HepG2 (cell line): Measurements from ENCODE around the gene SORBS2. TPM values are rescaled to one million over a fixed set of nuclear protein-coding genes. Genes with fewer than 3 reads are reported as not detected.

Source experiments
- ATAC-seq: fragments of 200-7000 bp; cut with Tn5 transposase; 3 replicates; pipeline ENCODE4 v1.9.1; 2020; ENCODE audit warnings: mild to moderate bottlenecking, moderate library complexity
- BruUV-seq: library from RNA; stranded (reverse); fragments of 400-500 nt; replicated peaks from 2 replicates; lab custom pipeline; 2021; lab: Mats Ljungman, UMichigan
- CTCF ChIA-PET: fragments of 300-600 bp; formaldehyde crosslinking; extraction: SDS; loops from one replicate; lab custom pipeline; 2021; ENCODE audit warnings: low total read pairs, inconsistent platforms, low intra/inter-chr PET ratio; lab: Yijun Ruan, JAX
- POLR2A ChIA-PET: fragments of 350-600 bp; sonication (Branson Sonifier 250); formaldehyde crosslinking; loops from one replicate; lab custom pipeline; 2020; ENCODE audit warnings: antibody characterized with exemption, inconsistent platforms; lab: Yijun Ruan, JAX
- DNase-seq: peaks from one replicate; pipeline ENCODE4 v3.0.0-alpha.2; 2015; ENCODE audit warnings: low spot score
- FAIRE-seq: peaks from 3 replicates; lab custom pipeline; 2011; peaks lifted over from hg19 to GRCh38; lab: Jason Lieb, UNC
- H2AFZ ChIP-seq: one replicate; pipeline ENCODE4 v1.6.1; 2011; ENCODE audit warnings: low read length, inconsistent platforms
- H3K27ac ChIP-seq: fragments of 300-600 bp; 3 replicates; pipeline ENCODE4 v1.8.0; 2011; ENCODE audit warnings: mixed run types, mild to moderate bottlenecking, mixed read lengths, low read length, inconsistent platforms; ENCODE audit not compliant: insufficient read depth; ENCODE audit errors: extremely low read length
- H3K27me3 ChIP-seq, 2 experiments: fragments of 200-600 bp in 1 of 2; 2 replicates in 1 of 2; 3 replicates in 1 of 2; pipeline versions ENCODE4 v1.6.0 to v1.8.0; 2011; ENCODE audit warnings: low read length in 2 of 2, mild to moderate bottlenecking in 2 of 2, moderate library complexity in 2 of 2, inconsistent platforms in 1 of 2; ENCODE audit not compliant: insufficient read depth in 2 of 2, control insufficient read depth in 1 of 2
- H3K36me3 ChIP-seq, 2 experiments: fragments of 200-600 bp in 1 of 2; replicated peaks in 1 of 2; 2 replicates in 1 of 2; 3 replicates in 1 of 2; pipeline versions ENCODE4 v1.5.1 to v1.8.0; 2011; ENCODE audit warnings: low read length in 2 of 2, inconsistent platforms in 1 of 2; ENCODE audit not compliant: insufficient read depth in 2 of 2, control insufficient read depth in 1 of 2
- H3K4me1 ChIP-seq: 2 replicates; pipeline ENCODE4 v1.5.1; 2012; ENCODE audit warnings: low read length, inconsistent platforms; ENCODE audit not compliant: insufficient read depth
- H3K4me2 ChIP-seq: 2 replicates; pipeline ENCODE4 v1.6.0; 2011; ENCODE audit warnings: low read depth, low read length, inconsistent platforms
- H3K4me3 ChIP-seq, 3 experiments: fragments of 200-600 bp in 1 of 3; sonication (generic), shearing (Covaris generic) in 1 of 3; replicated peaks in 1 of 3; 2 replicates each; pipeline ENCODE4 v1.5.1; 2011 to 2016; ENCODE audit warnings: low read length in 3 of 3, inconsistent platforms in 2 of 3, low read depth in 2 of 3, mild to moderate bottlenecking in 2 of 3, control low read depth in 1 of 3, mixed read lengths in 1 of 3; ENCODE audit not compliant: insufficient read depth in 1 of 3
- H3K79me2 ChIP-seq: one replicate; pipeline ENCODE4 v1.6.1; 2011; ENCODE audit warnings: low read length, inconsistent platforms; ENCODE audit not compliant: insufficient read depth
- H3K9ac ChIP-seq: 2 replicates; pipeline ENCODE4 v1.6.0; 2011; ENCODE audit warnings: mild to moderate bottlenecking, low read depth, low read length, inconsistent platforms; ENCODE audit not compliant: insufficient read depth
- H3K9me3 ChIP-seq: 2 replicates; pipeline ENCODE4 v1.5.1; 2012; ENCODE audit warnings: mild to moderate bottlenecking, low read length
- H4K20me1 ChIP-seq: 2 replicates; pipeline ENCODE4 v1.6.0; 2011; ENCODE audit warnings: inconsistent platforms, mild to moderate bottlenecking, low read length, moderate library complexity; ENCODE audit not compliant: insufficient read depth
- KAT2B ChIP-seq: fragments of 150-350 bp; IDR thresholded peaks from 2 replicates; pipeline ENCODE4 v1.6.1; 2014; ENCODE audit warnings: low read depth, low read length, borderline replicate concordance
- KDM2A ChIP-seq: sonication (generic); formaldehyde crosslinking; IDR thresholded peaks from 2 replicates; pipeline ENCODE4 v1.4.0; 2020; ENCODE audit warnings: low read depth, missing genetic modification reagents, borderline replicate concordance
- NFE2L1 ChIP-seq: sonication (generic); formaldehyde crosslinking; IDR thresholded peaks from 2 replicates; pipeline ENCODE4 v1.4.0; 2020; ENCODE audit warnings: missing genetic modification reagents, mild to moderate bottlenecking, borderline replicate concordance
- ZBTB38 ChIP-seq: sonication (generic); formaldehyde crosslinking; IDR thresholded peaks from 2 replicates; pipeline ENCODE4 v1.5.1; 2020; ENCODE audit warnings: mild to moderate bottlenecking, missing genetic modification reagents
- ZMYM3 ChIP-seq: sonication (generic); formaldehyde crosslinking; IDR thresholded peaks from 2 replicates; pipeline ENCODE4 v1.5.1; 2020; ENCODE audit warnings: mild to moderate bottlenecking, missing genetic modification reagents
- WGBS: methylation state at CpG from one replicate; pipeline ENCODE4 v1.1.6; 2017; ENCODE audit warnings: low lambda C conversion rate; 5-methylcytosine and 5-hydroxymethylcytosine counted together
- in situ Hi-C: cut with HindIII; loops from 2 replicates; pipeline ENCODE4 v1.10.0; 2017; ENCODE audit warnings: low pct_unique_long_range_greater_than_20kb; ENCODE audit not compliant: extremely low pct_ligation_motif_present
- intact Hi-C: fragments of 100-400 bp; cut with micrococcal nuclease; formaldehyde crosslinking; loops from one replicate; pipeline ENCODE4 v1.10.0; 2022; ENCODE audit not compliant: unreplicated experiment
- polyA plus RNA-seq, 8 experiments: library from polyadenylated mRNA; depleted of rRNA in 3 of 8; stranded (reverse) in 7 of 8; unstranded in 1 of 8; fragments of >200 nt; fragmentation: Illumina TruSeq in 4 of 8; extraction: Trizol in 4 of 8; gene quantifications; 2 replicates each; pipeline versions ENCODE4 v1.2.1 to v1.2.3, GENCODE V29; 2011 to 2016; ENCODE audit warnings: low read depth in 4 of 8, missing spikeins in 1 of 8, mixed read lengths in 1 of 8; ENCODE audit not compliant: insufficient read depth in 1 of 8
- total RNA-seq, 5 experiments: library from RNA; depleted of rRNA; stranded (reverse); fragments of >200 nt; fragmentation: Illumina TruSeq; extraction: Trizol; gene quantifications; 2 replicates each; pipeline ENCODE4 v1.2.3, GENCODE V29; 2016; ENCODE audit warnings: low read depth in 1 of 5

Gene SORBS2
- total and polyA plus RNA-seq, 2 of the 13 experiments (the other 11 are each of a cell fraction or from before 2014, with no cell fraction given): 25.0 to 80.5 TPM

DNA sequence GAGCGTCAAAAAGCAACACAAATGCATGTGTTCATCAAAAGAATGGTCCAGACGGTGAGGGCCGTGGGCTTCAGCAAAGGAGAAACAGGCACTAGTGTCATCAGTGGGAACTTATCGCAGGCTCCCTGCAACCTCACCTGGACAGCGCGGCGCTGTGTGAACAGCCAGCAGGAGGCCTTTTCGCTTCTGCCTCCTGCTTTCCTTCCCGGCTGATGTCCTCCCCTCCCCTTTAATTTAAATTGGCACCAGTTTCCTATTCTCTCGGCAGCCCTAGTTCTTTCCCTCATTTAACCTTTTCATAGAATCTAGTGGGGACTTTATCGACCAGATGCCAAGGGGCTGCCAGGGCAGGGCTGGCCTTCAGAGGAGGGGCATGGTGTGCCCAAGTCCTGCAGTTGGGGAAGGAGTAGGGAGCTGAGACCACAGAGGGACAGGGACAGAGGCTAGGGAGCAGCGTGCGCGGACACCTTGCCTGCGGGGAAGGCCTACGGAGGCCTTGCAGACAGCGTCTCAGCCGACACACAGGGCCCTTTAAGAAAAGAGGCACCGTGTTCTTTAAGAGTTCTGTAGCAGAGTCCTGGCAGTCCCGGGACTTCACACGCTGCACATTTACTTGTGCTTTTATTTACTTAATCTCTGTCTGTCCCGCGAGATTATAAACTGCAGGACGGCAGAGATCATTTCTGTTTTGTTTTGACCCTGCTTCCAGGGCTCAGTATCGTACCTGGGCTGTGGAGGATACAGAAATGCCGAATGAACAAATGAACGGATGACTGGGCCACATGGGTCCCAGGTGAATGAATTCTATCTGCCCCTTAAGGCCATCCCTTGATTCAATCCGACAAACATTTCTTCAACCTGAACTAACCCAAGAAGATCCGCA, 8.4 kb upstream of the SORBS2 start:
- ATAC-seq: no peak
- no peaks in the 10 kb centered on the region for H3K36me3 ChIP-seq
- ChIA-PET POLR2A (no interaction called here), CTCF (no interaction called here)
- H3K9me3 ChIP-seq: no peaks in the 10 kb centered on the region
- H3K9ac ChIP-seq: no peak overlapping the region
- no peaks in the 10 kb centered on the region for H4K20me1 ChIP-seq
- no peak for DNase-seq
- H3K27me3 ChIP-seq: no peaks in the 10 kb centered on the region
- H3K4me1 ChIP-seq: peaks cover 34% of the 10 kb centered on the region
- H2AFZ ChIP-seq: no peak overlapping the region
- H3K27ac ChIP-seq: no peak overlapping the region
- TF ChIP-seq ZBTB38 (CRISPR knock-in tag) (0 out of 2 replicates have a peak, but pooled peaks have one; percentile 10), KDM2A (no peak), NFE2L1 (CRISPR knock-in tag) (no peak)
- WGBS: 92% methylated on average over 29 of the region's 29 CpGs
- no peak overlapping the region for H3K4me2 ChIP-seq
- no peak overlapping the region for H3K4me3 ChIP-seq
- intact Hi-C loops: no loop called here
- H3K79me2 ChIP-seq: no peaks in the 10 kb centered on the region
- no TSS peak for BruUV-seq
- FAIRE-seq: no peak
- in situ Hi-C loops: no loop called here

GRCh38 chr4:185819144-185819543, 7.2 kb upstream of the SORBS2 start:
- ChIA-PET CTCF (no interaction called here), POLR2A (interaction anchor here (0.7 kb wide), 1 partner anchor 10 kb away, joined by 3 read pairs; no protein-coding TSS in a partner anchor)
- Histone ChIP-seq H3K4me3 (no peak overlapping the region), H3K4me1 (peaks cover 40% of the 10 kb centered on the region), H3K9ac (no peak overlapping the region), H3K79me2 (no peaks in the 10 kb centered on the region), H3K36me3 (no peaks in the 10 kb centered on the region), H4K20me1 (no peaks in the 10 kb centered on the region), H3K4me2 (no peak overlapping the region), H3K27ac (no peak overlapping the region), H2AFZ (no peak overlapping the region), H3K9me3 (no peaks in the 10 kb centered on the region), H3K27me3 (no peaks in the 10 kb centered on the region)
- no peak for TF ChIP-seq KAT2B
- TF ChIP-seq ZMYM3 (CRISPR knock-in tag): 0 out of 2 replicates have a peak, but pooled peaks have one; percentile 23
- BruUV-seq: no TSS peak
- intact Hi-C loops: loop anchor here (10.0 kb wide), 1 partner anchor 146 kb away; no protein-coding TSS in a partner anchor
- in situ Hi-C loops: no loop called here
- no peak for ATAC-seq
- no peak for FAIRE-seq
- 88% methylated on average over 5 of the region's 5 CpGs for WGBS
- no peak for DNase-seq
